Amniotic epithelial cell (primary cell): ENCODE data around the gene LYVE1.

Source experiments
- DNase-seq: peaks from one replicate; pipeline ENCODE4 v3.0.0-alpha.2; 2010; ENCODE audit warnings: low read depth

Gene LYVE1

GRCh38 chr11:10522921-10523320 lies 45.5 kb downstream of the LYVE1 start:
- no peak for DNase-seq

- no peak for DNase-seq
Observed at GRCh38 chr11:10522276-10522675, 46.2 kb downstream of the LYVE1 start.

GRCh38 chr11:10520562-10520961 lies 47.9 kb downstream of the LYVE1 start:
- no peak for DNase-seq

GRCh38 chr11:10519630-10520029 lies 48.8 kb downstream of the LYVE1 start:
- no peak for DNase-seq

DNA sequence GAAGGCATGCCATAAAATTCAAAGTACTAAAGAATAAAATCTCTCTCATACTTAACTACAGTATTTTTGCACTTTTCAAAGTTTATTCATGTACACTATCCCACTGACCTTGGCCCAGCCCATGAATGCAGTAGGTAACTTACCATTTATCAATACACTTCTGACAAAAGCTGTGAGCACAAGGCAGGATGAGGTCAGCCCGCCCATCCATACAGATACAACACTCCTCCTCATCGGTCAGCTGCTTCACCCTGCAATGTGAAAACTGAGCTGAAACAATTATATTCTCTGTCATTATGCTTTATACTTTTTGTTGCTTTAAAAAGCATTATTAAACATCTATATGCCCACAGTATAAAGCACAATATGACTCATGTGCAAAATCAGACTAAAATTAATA lies 49.6 kb downstream of the LYVE1 start:
- DNase-seq: no peak

- DNase-seq: no peak
Observed at GRCh38 chr11:10518123-10518522, 50.3 kb downstream of the LYVE1 start.

- no peak for DNase-seq
Observed at GRCh38 chr11:10515418-10515817, 53.0 kb downstream of the LYVE1 start.

DNA sequence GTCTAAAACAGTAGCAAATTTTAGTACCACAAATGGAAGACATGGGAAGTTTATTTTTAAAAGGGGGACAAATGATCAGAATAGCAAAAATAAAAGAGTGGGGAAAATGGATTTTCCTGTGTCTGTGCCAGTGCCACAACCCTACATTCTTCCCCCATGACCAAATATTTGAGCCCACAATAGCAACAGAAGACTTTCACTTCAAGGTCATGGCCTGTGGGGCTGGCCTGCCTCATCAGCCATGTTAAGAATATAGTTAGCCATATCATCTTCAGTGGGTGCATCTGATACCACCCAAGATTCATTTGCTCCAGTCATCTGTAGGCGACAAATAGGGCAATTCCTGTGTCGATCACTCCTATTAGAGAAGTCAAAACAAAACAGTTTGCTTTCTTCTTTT lies 53.8 kb downstream of the LYVE1 start:
- DNase-seq: peak; percentile 13

GRCh38 chr11:10514202-10514601 lies 54.3 kb downstream of the LYVE1 start:
- DNase-seq: peak; percentile 28

- DNase-seq: no peak
Observed at GRCh38 chr11:10511181-10511621, 57.3 kb downstream of the LYVE1 start.
